ENCODE results near the gene UBE2D2.

UBE2D2 gene

GRCh38 chr5:139649082-139649991 is 88.2 kb downstream of the UBE2D2 start:
- no peak for DNase-seq

- DNase-seq, result no peak
Measured at GRCh38 chr5:139650031-139650688, 89.0 kb downstream of the UBE2D2 start.

- no peak for DNase-seq
Measured at GRCh38 chr5:139650689-139651042, 89.5 kb downstream of the UBE2D2 start.

GRCh38 chr5:139651043-139651834 is 90.1 kb downstream of the UBE2D2 start:
- DNase-seq, result peak in 1 of 2 experiments; percentile 54

GRCh38 chr5:139651853-139652787 is 91.0 kb downstream of the UBE2D2 start:
- DNase-seq, result peak; percentile 78 to 80

- no peak for DNase-seq
Measured at GRCh38 chr5:139652788-139653241, 91.7 kb downstream of the UBE2D2 start.

GRCh38 chr5:139653616-139654015 is 92.5 kb downstream of the UBE2D2 start:
- no peak for DNase-seq

GRCh38 chr5:139654464-139654863 is 93.3 kb downstream of the UBE2D2 start:
- DNase-seq, result no peak

- DNase-seq, result no peak
Measured at GRCh38 chr5:139654871-139655491, 93.8 kb downstream of the UBE2D2 start.

- no peak for DNase-seq
Measured at GRCh38 chr5:139655727-139656271, 94.7 kb downstream of the UBE2D2 start.

GRCh38 chr5:139657363-139658321 is 96.5 kb downstream of the UBE2D2 start:
- DNase-seq, result peak in 1 of 2 experiments; percentile 25

GRCh38 chr5:139658501-139658927 is 97.4 kb downstream of the UBE2D2 start:
- peak in 1 of 2 experiments; percentile 77 for DNase-seq

- peak; percentile 48 to 81 for DNase-seq
Measured at GRCh38 chr5:139658928-139659667, 98.0 kb downstream of the UBE2D2 start.

GRCh38 chr5:139659695-139660101 is 98.6 kb downstream of the UBE2D2 start:
- DNase-seq, result peak in 1 of 2 experiments; percentile 63

- DNase-seq, result peak; percentile 37 to 78
Measured at GRCh38 chr5:139660105-139660922, 99.2 kb downstream of the UBE2D2 start.

GRCh38 chr5:139660923-139661814 is 100.0 kb downstream of the UBE2D2 start:
- no peak for DNase-seq

GRCh38 chr5:139662617-139663016 is 101.5 kb downstream of the UBE2D2 start:
- DNase-seq, result no peak
